H7 (cell line): ENCODE measurements around the gene PPP1R14C. TPM values are rescaled to one million over a fixed set of nuclear protein-coding genes. Genes with fewer than 3 reads are reported as not detected.

Experiments used
- DNase-seq: peaks from one replicate; pipeline ENCODE4 v3.0.0; 2012
- H3K27me3 ChIP-seq: 2 replicates; pipeline ENCODE4 v1.6.0; 2011; ENCODE audit warnings: mild to moderate bottlenecking, low read length; ENCODE audit not compliant: control insufficient read depth, insufficient read depth
- H3K36me3 ChIP-seq: replicated peaks from 2 replicates; pipeline ENCODE4 v1.5.1; 2011; ENCODE audit warnings: low read length; ENCODE audit not compliant: control insufficient read depth, insufficient read depth
- H3K4me3 ChIP-seq: 2 replicates; pipeline ENCODE4 v1.5.1; 2011; ENCODE audit warnings: low read depth, mild to moderate bottlenecking, control low read depth, low read length, moderate library complexity; ENCODE audit not compliant: insufficient read depth
- total RNA-seq: library from RNA; depleted of rRNA; stranded (reverse); fragments of >200 nt; shearing (Covaris generic); gene quantifications from 2 replicates; pipeline ENCODE4 v1.2.3, GENCODE V29; 2014; rRNA removed

Gene PPP1R14C
- total RNA-seq: 0.04 and 0.10 TPM in 2 replicates

DNA sequence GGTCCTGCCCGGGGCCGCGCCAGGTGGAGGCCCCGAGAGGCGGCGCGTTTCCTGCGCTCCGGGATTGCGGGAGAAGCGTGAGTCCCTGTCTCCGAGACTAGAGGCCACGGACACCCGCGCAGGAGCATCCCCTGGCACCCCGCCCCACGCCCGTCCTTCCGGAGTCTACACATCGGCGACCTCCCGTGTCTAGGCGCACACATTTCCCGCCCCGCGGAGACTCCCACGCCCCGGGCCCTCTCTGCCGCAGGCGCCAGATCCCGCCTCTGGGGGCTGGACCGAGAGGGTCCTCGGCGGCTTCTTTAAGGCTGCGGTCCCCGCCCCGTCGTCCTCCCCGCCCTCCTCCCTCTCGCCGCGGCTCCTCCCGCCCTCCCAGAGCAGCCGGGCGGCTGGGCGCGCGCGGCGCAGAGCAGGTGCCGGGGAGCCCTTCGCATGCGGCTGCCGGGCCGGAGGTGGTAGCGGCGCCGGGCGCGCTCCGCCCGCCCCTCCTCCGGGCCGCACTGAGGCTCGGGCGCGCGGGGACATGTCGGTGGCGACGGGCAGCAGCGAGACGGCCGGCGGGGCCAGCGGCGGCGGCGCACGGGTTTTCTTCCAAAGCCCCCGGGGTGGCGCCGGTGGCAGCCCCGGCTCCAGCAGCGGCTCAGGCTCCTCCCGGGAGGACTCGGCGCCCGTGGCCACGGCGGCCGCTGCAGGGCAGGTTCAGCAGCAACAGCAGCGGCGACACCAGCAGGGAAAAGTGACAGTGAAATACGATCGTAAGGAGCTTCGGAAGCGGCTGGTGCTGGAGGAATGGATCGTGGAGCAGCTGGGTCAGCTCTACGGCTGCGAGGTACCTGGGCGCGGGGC is at the start of gene PPP1R14C:
Gene PPP1R14C, plus strand, starts transcription at position 375 of the 846 bp plus-strand sequence. Its CDS starts 149 bp downstream, at position 524.
- DNase-seq: peak; percentile 92
- H3K4me3 ChIP-seq: peak within 1 kb of the TSS; percentile 50
- H3K27me3 ChIP-seq: peaks cover 53% of the 10 kb centered on the region
- H3K36me3 ChIP-seq: no peaks in the 10 kb centered on the region

DNA sequence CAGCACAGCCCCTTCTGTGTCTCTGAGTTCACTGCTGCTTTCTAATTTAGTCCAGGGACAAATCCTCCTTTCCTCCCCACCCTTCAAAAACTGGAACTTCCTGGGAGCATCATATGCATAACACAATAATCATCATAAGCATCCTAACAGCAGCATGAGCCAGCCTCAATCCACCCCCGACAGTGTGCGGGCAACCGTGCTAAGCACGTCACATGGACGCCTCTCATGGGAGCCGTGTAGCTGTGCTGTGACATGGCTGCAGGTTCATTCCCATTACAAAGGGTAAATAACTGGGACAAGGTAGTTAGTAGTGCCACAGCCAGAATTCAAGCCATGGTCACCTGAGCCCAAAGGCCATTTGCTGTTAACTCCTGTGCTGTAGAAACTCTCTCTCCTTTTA is 49.4 kb upstream of the PPP1R14C start:
- Histone ChIP-seq H3K4me3 (no peak overlapping the region), H3K36me3 (no peaks in the 10 kb centered on the region), H3K27me3 (no peaks in the 10 kb centered on the region)
- no peak for DNase-seq

GRCh38 chr6:150098155-150098554 is 44.7 kb upstream of the PPP1R14C start:
- Histone ChIP-seq H3K36me3 (no peaks in the 10 kb centered on the region), H3K27me3 (no peaks in the 10 kb centered on the region)

GRCh38 chr6:150099546-150099945 is 43.3 kb upstream of the PPP1R14C start:
- no peak overlapping the region for H3K4me3 ChIP-seq
- H3K27me3 ChIP-seq: no peaks in the 10 kb centered on the region
- H3K36me3 ChIP-seq: no peaks in the 10 kb centered on the region
- no peak for DNase-seq

More at GRCh38 chr6:150098155-150098554, 44.7 kb upstream of the PPP1R14C start:
- no peak for DNase-seq
- H3K4me3 ChIP-seq: no peak overlapping the region

- Histone ChIP-seq H3K36me3 (no peaks in the 10 kb centered on the region), H3K27me3 (no peaks in the 10 kb centered on the region), H3K4me3 (no peak overlapping the region)
- no peak for DNase-seq
Measured at GRCh38 chr6:150099953-150100352, 42.9 kb upstream of the PPP1R14C start.

GRCh38 chr6:150100745-150101144 is 42.1 kb upstream of the PPP1R14C start:
- no peaks in the 10 kb centered on the region for H3K27me3 ChIP-seq
- no peak for DNase-seq
- no peak overlapping the region for H3K4me3 ChIP-seq
- H3K36me3 ChIP-seq: no peaks in the 10 kb centered on the region

- Histone ChIP-seq H3K27me3 (no peaks in the 10 kb centered on the region), H3K36me3 (no peaks in the 10 kb centered on the region), H3K4me3 (no peak overlapping the region)
- no peak for DNase-seq
Measured at GRCh38 chr6:150102750-150103270, 40.0 kb upstream of the PPP1R14C start.

DNA sequence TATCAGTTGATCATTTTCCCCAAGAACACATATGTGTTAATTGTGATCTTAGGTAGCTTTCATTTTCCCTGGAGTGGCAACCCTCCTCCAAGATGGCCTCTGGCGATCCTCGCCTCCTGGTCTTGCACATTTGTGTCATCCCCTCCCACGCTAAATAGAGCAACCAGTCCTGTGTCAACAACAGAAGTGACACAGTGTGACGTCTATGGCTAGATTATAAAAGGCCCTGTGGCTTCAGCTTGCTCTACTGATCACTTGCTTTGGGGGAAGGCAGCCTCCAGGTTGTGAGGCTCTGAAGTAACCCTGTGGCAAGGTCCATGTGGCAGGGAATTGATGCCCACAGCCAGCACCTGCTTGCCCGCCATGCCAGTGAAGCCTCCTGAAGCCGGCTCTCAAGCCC is 30.6 kb upstream of the PPP1R14C start:
- H3K27me3 ChIP-seq: no peaks in the 10 kb centered on the region
- no peak for DNase-seq
- H3K4me3 ChIP-seq: no peak overlapping the region
- H3K36me3 ChIP-seq: no peaks in the 10 kb centered on the region

DNA sequence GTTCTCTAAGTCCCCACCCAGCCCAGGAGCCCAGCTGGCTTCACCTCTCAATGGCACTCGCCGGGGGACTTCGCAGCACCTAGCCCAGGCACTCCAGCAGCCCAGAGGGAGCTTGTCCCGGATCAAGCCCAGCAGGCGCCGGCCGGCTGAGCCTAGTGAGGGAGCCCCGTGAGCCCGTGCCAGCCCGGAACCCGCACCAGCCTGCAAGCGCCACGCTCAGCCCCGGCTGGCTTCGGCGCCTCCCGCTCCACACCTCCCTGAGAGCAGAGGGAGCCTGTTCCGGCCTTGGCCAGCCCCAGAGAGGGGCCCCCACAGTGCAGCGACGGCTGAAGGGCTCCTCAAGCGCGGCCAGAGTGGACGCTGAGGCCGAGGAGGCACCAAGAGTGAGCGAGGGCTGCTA is 27.1 kb upstream of the PPP1R14C start:
- no peak for DNase-seq
- Histone ChIP-seq H3K36me3 (no peaks in the 10 kb centered on the region), H3K27me3 (no peaks in the 10 kb centered on the region), H3K4me3 (no peak overlapping the region)

DNA sequence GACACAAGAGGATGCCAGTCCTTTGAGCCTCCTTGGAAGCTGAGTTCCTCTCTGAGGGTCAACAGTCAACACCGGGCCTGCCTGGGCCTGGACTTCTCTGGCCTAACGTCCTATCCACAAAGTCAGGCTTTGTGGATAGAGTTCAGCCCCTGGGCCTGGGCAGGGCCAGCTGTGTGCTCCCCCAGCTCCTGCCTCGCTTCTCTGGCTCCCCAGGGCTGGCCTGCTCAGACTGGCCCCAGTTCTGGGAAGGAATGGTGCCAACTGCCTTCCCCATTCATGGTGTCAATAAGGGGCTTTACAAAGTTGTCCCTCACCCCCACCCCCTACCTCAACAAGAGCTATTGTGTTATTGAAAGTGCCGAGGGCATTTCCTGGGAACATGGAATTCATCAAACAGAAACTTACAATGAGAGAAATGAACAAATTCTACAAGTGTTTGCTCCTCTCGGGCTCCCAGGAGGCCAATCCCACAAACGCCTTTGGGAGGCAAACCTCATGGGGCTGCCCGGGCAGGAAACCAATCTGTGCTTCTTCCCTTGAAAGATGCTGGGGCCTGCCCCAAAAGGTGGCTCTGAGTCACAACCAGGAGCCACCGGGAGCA is 26.5 kb upstream of the PPP1R14C start:
- DNase-seq: no peak
- H3K36me3 ChIP-seq: no peaks in the 10 kb centered on the region
- no peaks in the 10 kb centered on the region for H3K27me3 ChIP-seq
- no peak overlapping the region for H3K4me3 ChIP-seq

DNA sequence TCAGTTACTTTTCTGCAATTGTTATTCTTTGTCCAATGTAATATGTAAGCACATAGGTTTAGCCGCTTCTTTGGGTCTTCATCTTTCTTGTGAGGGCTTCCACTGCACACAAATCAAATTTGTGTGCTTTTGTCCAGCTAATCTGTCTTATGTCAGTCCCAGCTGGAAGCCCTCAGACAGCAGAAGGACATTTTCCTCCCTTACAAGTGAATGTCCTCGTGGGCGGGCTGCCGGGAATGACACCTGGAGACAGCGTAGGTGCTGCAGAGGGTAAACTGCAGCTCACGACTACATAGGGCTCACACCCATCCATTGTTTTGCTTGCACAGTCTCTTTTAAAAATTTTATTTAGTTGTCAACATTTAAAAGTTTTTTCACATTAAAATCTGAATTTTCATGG is 24.6 kb upstream of the PPP1R14C start:
- Histone ChIP-seq H3K27me3 (no peaks in the 10 kb centered on the region), H3K4me3 (no peak overlapping the region), H3K36me3 (no peaks in the 10 kb centered on the region)
- no peak for DNase-seq

GRCh38 chr6:150118627-150119026 is 24.2 kb upstream of the PPP1R14C start:
- no peaks in the 10 kb centered on the region for H3K36me3 ChIP-seq

DNA sequence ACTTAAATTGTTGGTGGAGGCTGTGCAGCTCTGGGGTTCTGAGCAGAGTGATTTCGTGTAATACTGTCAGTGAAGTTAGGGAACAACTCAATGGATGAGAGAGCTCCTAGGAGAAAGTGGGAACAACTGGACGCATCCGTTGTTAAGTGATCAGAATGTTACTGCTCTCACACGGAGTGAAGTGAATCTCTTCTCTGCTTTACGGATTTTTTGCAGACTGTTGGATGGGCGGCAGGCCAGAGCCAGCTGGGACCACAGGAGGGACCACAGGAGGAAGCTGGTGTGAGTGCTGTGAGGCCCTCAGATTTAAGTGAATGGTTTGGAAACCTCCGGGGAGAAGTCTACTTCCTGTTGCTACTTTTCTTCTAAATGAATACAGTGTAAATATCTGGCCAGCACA is 23.7 kb upstream of the PPP1R14C start:
- Histone ChIP-seq H3K27me3 (no peaks in the 10 kb centered on the region), H3K36me3 (no peaks in the 10 kb centered on the region), H3K4me3 (no peak overlapping the region)
- no peak for DNase-seq

More at GRCh38 chr6:150118627-150119026, 24.2 kb upstream of the PPP1R14C start:
- DNase-seq: no peak
- Histone ChIP-seq H3K4me3 (no peak overlapping the region), H3K27me3 (no peaks in the 10 kb centered on the region)

DNA sequence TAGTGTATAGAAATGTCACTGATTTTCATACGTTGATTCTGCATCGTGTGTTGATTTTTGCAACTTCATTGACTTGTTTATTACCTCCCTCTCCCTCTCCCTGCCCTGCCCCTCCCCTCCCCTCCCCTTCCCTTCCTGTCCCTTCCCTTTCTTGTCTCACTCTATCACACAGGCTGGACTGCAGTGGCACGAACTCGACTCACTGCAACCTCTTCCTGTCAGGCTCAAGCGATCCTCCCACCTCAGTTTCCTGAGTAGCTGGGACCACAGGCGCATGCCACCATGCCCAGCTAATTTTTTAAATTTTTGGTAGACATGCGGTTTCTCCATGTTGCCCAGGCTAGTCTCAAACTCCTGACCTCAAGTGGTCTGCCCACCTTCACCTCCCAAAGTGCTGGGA is 19.2 kb upstream of the PPP1R14C start:
- H3K36me3 ChIP-seq: no peaks in the 10 kb centered on the region

GRCh38 chr6:150124235-150124634 is 18.6 kb upstream of the PPP1R14C start:
- Histone ChIP-seq H3K27me3 (no peaks in the 10 kb centered on the region), H3K4me3 (no peak overlapping the region), H3K36me3 (no peaks in the 10 kb centered on the region)
- no peak for DNase-seq

More for the DNA sequence above, 19.2 kb upstream of the PPP1R14C start:
- DNase-seq: no peak
- no peaks in the 10 kb centered on the region for H3K27me3 ChIP-seq
- no peak overlapping the region for H3K4me3 ChIP-seq
